Natural killer cell treated with Interleukin-12 subunit alpha and Interleukin-12 subunit beta and Interleukin-15 and Interleukin-18, amount 100 ng/mL, for 72 hours (primary cell): ENCODE data around the gene CLEC16A. TPM values are rescaled to one million over a fixed set of nuclear protein-coding genes. Genes with fewer than 3 reads are reported as not detected.
A peak's percentile ranks its signal among the peaks of the same experiment; 100 is the strongest.

Experiments used
- ATAC-seq, 2 donors: fragments of 150-1000 bp; cut with Tn5 transposase in 1 of 2; sonication (Bioruptor Pico), chemical (Tn5 transposase) in 1 of 2; 2 replicates each; pipeline ENCODE4 v1.10.0; 2021
- DNase-seq: peaks from one replicate; pipeline ENCODE4 v3.0.0; 2022; ENCODE audit warnings: low spot score
- H3K27ac Mint-ChIP-seq, 2 donors: 1 replicate in 1 of 2; 2 replicates in 1 of 2; pipeline ENCODE4 v1.8.0; 2022; ENCODE audit warnings: mixed read lengths in 2 of 2, mild to moderate bottlenecking in 1 of 2, moderate library complexity in 1 of 2
- H3K27me3 Mint-ChIP-seq, 2 donors: 1 replicate in 1 of 2; 2 replicates in 1 of 2; pipeline ENCODE4 v1.8.0; 2022; ENCODE audit warnings: mixed read lengths in 2 of 2
- H3K36me3 Mint-ChIP-seq: one replicate; pipeline ENCODE4 v1.8.0; 2022; ENCODE audit warnings: mixed read lengths
- H3K4me1 Mint-ChIP-seq, 2 donors: 1 replicate in 1 of 2; 2 replicates in 1 of 2; pipeline ENCODE4 v1.8.0; 2022; ENCODE audit warnings: low read depth in 2 of 2, mixed read lengths in 2 of 2, mild to moderate bottlenecking in 1 of 2
- H3K4me3 Mint-ChIP-seq: one replicate; pipeline ENCODE4 v1.8.0; 2022; ENCODE audit warnings: mixed read lengths
- H3K9me3 Mint-ChIP-seq: 2 replicates; pipeline ENCODE4 v1.8.0; 2022; ENCODE audit warnings: mixed read lengths
- total RNA-seq, 2 donors: library from RNA; stranded (reverse); gene quantifications; one replicate each; pipeline ENCODE4 v1.2.3, GENCODE V29; 2022

CLEC16A gene
- total RNA-seq, 2 donors from 2014 or later, result 42.5 to 60.2 TPM

- Mint-ChIP-seq H3K4me3 (no peak overlapping the region), H3K27me3 (no peaks in the 10 kb centered on the region), H3K9me3 (no peaks in the 10 kb centered on the region), H3K27ac (peak overlapping the region; percentile 0 to 7), H3K36me3 (peaks cover 13% of the 10 kb centered on the region), H3K4me1 (peaks cover 30 to 39% of the 10 kb centered on the region in 2 donors)
- ATAC-seq, result peak; percentile 12
- no peak for DNase-seq
These were observed 226.5 kb downstream of the CLEC16A start for GRCh38 chr16:11170696-11171447.

DNA sequence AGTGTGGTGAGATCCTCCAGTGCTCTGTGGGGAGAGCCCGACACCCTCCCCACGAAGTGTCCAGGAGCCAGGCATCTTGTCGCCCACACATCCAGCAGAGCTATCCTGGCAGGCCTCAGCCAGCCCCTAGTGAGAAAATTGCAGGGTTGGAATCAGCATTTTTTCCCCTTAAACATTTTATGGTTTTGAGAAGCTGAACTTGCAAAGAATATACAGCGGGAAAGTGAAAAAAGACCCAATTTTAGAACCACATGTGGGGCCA lies 227.0 kb downstream of the CLEC16A start:
- Mint-ChIP-seq H3K9me3 (no peaks in the 10 kb centered on the region), H3K4me3 (no peak overlapping the region), H3K27me3 (no peaks in the 10 kb centered on the region), H3K27ac (peak overlapping the region; percentile 0 to 7), H3K36me3 (peaks cover 13% of the 10 kb centered on the region), H3K4me1 (peaks cover 35 to 45% of the 10 kb centered on the region in 2 donors)
- DNase-seq, result no peak
- ATAC-seq, result peak in 1 of 2 donors; percentile 8

DNA sequence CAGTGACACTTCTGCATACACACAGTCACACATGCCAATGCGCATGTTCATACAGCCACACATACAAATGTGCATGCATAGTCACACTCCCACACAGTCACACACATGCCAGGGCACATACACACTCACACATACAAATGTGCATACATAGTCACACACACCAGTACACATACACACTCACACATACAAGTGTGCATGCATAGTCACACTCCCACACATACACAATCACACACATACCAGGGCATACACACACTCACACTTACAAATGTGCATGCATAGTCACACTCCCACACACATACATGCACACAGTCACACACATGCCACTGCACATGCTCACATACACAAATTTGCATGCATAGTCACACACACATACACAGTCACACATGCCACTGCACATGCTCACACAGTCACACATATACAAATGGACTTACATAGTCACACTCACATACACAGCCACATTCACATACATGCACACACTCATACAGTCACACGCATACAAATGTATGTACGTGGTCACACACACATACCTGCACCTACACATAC lies 227.5 kb downstream of the CLEC16A start:
- Mint-ChIP-seq H3K27ac (peak overlapping the region; percentile 0 to 7), H3K4me1 (peaks cover 40 to 48% of the 10 kb centered on the region in 2 donors)

GRCh38 chr16:11173426-11173825 lies 229.1 kb downstream of the CLEC16A start:
- H3K36me3 Mint-ChIP-seq, result peaks cover 13% of the 10 kb centered on the region
- H3K9me3 Mint-ChIP-seq, result no peaks in the 10 kb centered on the region
- no peak overlapping the region for H3K4me3 Mint-ChIP-seq
- DNase-seq (no peak), ATAC-seq (no peak)
- peak overlapping the region in 1 of 2 donors; percentile 31 for H3K27ac Mint-ChIP-seq
- no peaks in the 10 kb centered on the region for H3K27me3 Mint-ChIP-seq
- peaks cover 42 to 46% of the 10 kb centered on the region in 2 donors for H3K4me1 Mint-ChIP-seq

More for the DNA sequence above, 227.5 kb downstream of the CLEC16A start:
- no peak overlapping the region for H3K4me3 Mint-ChIP-seq
- H3K27me3 Mint-ChIP-seq, result no peaks in the 10 kb centered on the region
- DNase-seq (no peak), ATAC-seq (peak; percentile 37 to 53)
- peaks cover 13% of the 10 kb centered on the region for H3K36me3 Mint-ChIP-seq
- H3K9me3 Mint-ChIP-seq, result no peaks in the 10 kb centered on the region

GRCh38 chr16:11174141-11174540 lies 229.8 kb downstream of the CLEC16A start:
- H3K27me3 Mint-ChIP-seq, result no peaks in the 10 kb centered on the region
- no peaks in the 10 kb centered on the region for H3K9me3 Mint-ChIP-seq
- ATAC-seq (no peak), DNase-seq (no peak)
- H3K4me3 Mint-ChIP-seq, result no peak overlapping the region
- H3K4me1 Mint-ChIP-seq, result peaks cover 46% of the 10 kb centered on the region in 2 donors
- peaks cover 13% of the 10 kb centered on the region for H3K36me3 Mint-ChIP-seq
- peak overlapping the region; percentile 79 to 88 for H3K27ac Mint-ChIP-seq

DNA sequence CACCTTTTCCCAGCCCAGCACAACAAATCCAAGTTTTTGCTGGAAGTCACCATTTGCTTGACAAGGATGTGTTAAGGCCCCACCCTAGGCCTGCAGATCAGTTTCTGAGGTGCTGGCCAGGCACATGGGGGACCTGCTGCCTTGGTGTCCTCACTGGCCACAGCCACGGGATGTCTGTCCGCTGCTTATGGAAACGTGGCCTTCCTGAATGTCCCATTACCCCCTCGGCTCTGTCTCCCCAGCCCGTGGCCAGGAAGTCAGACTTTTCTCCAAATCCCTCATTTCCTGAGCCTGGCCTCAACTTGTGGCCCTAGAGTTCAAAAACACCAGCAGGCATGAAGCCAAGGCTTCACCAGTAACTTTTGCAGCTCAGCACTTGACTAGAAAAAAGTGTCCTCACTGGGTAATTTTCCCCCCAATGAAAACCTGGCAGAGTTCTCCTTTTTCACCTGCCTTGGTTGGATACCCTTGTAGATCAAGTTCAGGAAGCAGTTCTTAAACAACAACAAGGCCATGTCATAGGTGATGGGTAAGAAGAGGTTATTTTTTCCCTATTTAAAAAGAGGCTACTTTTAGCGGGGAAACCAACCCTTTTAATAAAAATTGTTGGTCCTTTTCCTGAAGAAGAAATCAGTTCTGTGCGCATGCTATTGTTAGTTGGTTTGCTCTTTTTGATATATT lies 230.9 kb downstream of the CLEC16A start:
- H3K4me3 Mint-ChIP-seq, result no peak overlapping the region
- H3K27ac Mint-ChIP-seq, result peak overlapping the region; percentile 79 to 88
- DNase-seq (no peak), ATAC-seq (no peak)
- H3K27me3 Mint-ChIP-seq, result no peaks in the 10 kb centered on the region
- H3K9me3 Mint-ChIP-seq, result no peaks in the 10 kb centered on the region
- peaks cover 49 to 55% of the 10 kb centered on the region in 2 donors for H3K4me1 Mint-ChIP-seq
- peaks cover 13% of the 10 kb centered on the region for H3K36me3 Mint-ChIP-seq

GRCh38 chr16:11175787-11176341 lies 231.5 kb downstream of the CLEC16A start:
- no peak for DNase-seq
- H3K27ac Mint-ChIP-seq, result peak overlapping the region; percentile 79 to 88
- H3K4me3 Mint-ChIP-seq, result peak overlapping the region; percentile 22
- peaks cover 13% of the 10 kb centered on the region for H3K36me3 Mint-ChIP-seq
- ATAC-seq, result peak; percentile 7 to 41
- H3K4me1 Mint-ChIP-seq, result peaks cover 55 to 56% of the 10 kb centered on the region in 2 donors
- no peaks in the 10 kb centered on the region for H3K27me3 Mint-ChIP-seq
- no peaks in the 10 kb centered on the region for H3K9me3 Mint-ChIP-seq

- no peaks in the 10 kb centered on the region for H3K27me3 Mint-ChIP-seq
- H3K36me3 Mint-ChIP-seq, result peaks cover 13% of the 10 kb centered on the region
- no peaks in the 10 kb centered on the region for H3K9me3 Mint-ChIP-seq
- H3K4me1 Mint-ChIP-seq, result peaks cover 55 to 56% of the 10 kb centered on the region in 2 donors
- H3K27ac Mint-ChIP-seq, result no peak overlapping the region
- DNase-seq, result no peak
- no peak for ATAC-seq
- H3K4me3 Mint-ChIP-seq, result no peak overlapping the region
These were observed 233.3 kb downstream of the CLEC16A start for GRCh38 chr16:11177578-11178160.

DNA sequence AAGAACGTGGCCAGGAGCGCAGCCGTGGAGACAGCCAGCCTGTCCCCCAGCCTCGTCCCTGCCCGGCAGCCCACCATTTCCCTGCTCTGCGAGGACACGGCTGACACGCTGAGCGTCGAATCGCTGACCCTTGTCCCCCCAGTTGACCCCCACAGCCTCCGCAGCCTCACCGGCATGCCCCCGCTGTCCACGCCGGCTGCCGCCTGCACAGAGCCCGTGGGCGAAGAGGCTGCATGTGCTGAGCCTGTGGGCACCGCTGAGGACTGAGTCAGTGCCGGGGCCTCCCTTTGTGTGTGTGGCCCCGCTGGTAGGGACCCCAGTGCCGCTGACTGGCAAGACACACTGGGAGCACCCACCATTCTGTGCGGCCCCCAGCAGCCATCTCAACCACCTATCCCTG lies 234.1 kb downstream of the CLEC16A start:
- Mint-ChIP-seq H3K27ac (peak overlapping the region in 1 of 2 donors; percentile 21), H3K36me3 (peaks cover 13% of the 10 kb centered on the region), H3K9me3 (no peaks in the 10 kb centered on the region), H3K27me3 (no peaks in the 10 kb centered on the region), H3K4me1 (peaks cover 55 to 56% of the 10 kb centered on the region in 2 donors), H3K4me3 (no peak overlapping the region)
- DNase-seq (no peak), ATAC-seq (no peak)

DNA sequence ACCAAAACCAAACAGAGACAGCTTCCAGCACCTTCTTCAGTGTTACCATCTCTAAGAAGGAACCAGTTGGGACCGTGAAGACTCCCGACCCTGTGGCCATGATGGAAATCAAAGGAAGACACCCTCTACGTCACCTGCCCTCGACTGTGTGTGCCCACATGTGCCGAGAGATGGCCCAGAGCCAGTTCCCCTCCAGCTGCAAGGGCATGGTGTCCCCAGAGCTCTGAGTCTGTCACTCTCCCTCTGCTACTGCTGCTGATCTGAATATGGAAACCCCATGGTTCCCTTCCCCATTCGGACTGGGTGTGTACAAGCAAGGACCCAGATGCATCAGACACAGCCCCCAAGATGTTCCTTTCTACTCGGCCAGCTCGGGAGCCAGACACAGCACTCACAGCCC lies 235.2 kb downstream of the CLEC16A start:
- Mint-ChIP-seq H3K4me1 (peaks cover 58 to 60% of the 10 kb centered on the region in 2 donors), H3K9me3 (no peaks in the 10 kb centered on the region), H3K27ac (peak overlapping the region; percentile 77 to 98), H3K27me3 (no peaks in the 10 kb centered on the region), H3K4me3 (peak overlapping the region; percentile 79), H3K36me3 (peaks cover 6% of the 10 kb centered on the region)
- DNase-seq (no peak), ATAC-seq (no peak)

DNA sequence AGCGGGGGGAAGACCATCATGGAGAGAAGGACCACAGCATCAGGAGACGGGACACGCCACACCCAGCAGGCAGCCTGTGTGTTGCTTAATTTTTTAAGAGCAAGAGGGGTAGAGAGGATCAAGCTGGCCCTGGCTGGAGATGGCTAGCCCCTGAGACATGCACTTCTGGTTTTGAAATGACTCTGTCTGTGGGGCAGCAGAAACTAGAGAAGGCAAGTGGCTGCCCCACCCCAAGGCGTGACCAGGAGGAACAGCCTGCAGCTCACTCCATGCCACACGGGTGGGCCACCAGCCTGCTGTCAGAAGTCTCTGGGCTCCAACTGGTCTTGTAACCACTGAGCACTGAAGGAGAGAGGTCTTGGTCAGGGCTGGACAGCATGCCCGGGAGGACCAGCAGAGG lies 236.1 kb downstream of the CLEC16A start:
- Mint-ChIP-seq H3K27ac (peak overlapping the region; percentile 77 to 98), H3K4me1 (peaks cover 49 to 53% of the 10 kb centered on the region in 2 donors), H3K4me3 (peak overlapping the region; percentile 79), H3K9me3 (no peaks in the 10 kb centered on the region), H3K27me3 (no peaks in the 10 kb centered on the region), H3K36me3 (no peaks in the 10 kb centered on the region)
- peak; percentile 78 to 80 for ATAC-seq
- peak; percentile 74 for DNase-seq

DNA sequence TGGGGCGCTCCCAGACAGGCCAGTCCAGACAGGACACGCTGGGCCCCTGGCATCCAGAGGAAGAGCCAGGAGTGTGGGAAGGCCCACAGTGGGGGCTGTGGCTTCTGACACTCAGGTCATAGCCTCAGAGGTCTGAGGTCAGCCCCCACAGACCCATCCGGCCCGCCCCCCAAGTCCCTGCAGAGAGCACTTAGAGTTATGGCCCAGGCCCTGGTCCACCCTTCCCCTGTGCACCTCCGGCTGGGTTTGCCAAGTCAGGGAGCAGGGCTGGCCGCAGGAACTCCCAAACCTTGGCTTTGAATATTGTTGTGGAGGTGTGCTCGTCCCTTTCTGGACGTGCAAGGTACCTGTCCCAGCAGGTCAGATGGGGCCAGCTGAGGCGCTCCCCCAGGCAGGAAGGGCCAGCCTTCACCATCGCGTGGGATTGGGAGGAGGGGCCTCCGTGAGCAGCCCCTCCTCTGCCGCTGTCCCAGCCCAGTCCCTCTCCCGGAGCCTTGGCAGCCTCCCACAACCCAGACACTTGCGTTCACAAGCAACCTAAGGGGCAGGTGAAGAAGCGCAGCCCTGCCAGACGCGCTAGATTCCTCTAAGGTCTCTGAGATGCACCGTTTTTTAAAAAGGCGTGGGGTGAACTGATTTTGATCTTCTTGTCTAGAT lies 237.0 kb downstream of the CLEC16A start:
- no peaks in the 10 kb centered on the region for H3K9me3 Mint-ChIP-seq
- no peaks in the 10 kb centered on the region for H3K36me3 Mint-ChIP-seq
- ATAC-seq, result no peak
- no peak for DNase-seq
- H3K4me1 Mint-ChIP-seq, result peaks cover 40 to 45% of the 10 kb centered on the region in 2 donors
- H3K27me3 Mint-ChIP-seq, result no peaks in the 10 kb centered on the region
- peak overlapping the region; percentile 53 for H3K4me3 Mint-ChIP-seq
- peak overlapping the region; percentile 70 to 98 for H3K27ac Mint-ChIP-seq

DNA sequence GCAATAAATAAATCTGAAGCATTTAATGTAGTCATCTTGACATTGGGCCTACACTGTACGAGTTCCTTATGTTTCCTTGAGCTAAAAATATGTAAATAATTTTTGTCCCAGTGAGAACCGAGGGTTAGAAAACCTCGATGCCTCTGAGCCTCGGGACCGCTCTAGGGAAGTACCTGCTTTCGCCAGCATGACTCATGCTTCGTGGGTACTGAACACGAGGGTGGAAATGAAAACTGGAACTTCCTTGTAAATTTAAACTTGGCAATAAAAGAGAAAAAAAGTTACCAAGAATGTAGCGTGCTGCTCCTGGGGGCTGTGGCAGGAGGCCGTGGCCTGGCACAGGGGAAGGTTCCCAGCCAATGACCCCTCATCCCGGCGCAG lies 237.5 kb downstream of the CLEC16A start:
- ATAC-seq, result peak; percentile 40 to 71
- Mint-ChIP-seq H3K27ac (peak overlapping the region; percentile 70 to 98), H3K4me3 (peak overlapping the region; percentile 53)

More for the DNA sequence above, 237.5 kb downstream of the CLEC16A start:
- no peaks in the 10 kb centered on the region for H3K36me3 Mint-ChIP-seq
- no peaks in the 10 kb centered on the region for H3K9me3 Mint-ChIP-seq
- H3K27me3 Mint-ChIP-seq, result no peaks in the 10 kb centered on the region
- no peak for DNase-seq
- peaks cover 35 to 41% of the 10 kb centered on the region in 2 donors for H3K4me1 Mint-ChIP-seq
